GM10266 (cell line): Measurements from ENCODE around the gene FBXO30.

Experiments used
- DNase-seq: peaks from one replicate; pipeline ENCODE4 v3.0.0; 2012; ENCODE audit errors: extremely low spot score
- CTCF ChIP-seq: IDR thresholded peaks from 2 replicates; pipeline ENCODE4 v1.5.1; 2012; ENCODE audit warnings: mild to moderate bottlenecking, low read depth; ENCODE audit not compliant: control insufficient read depth, insufficient read depth; ENCODE audit errors: missing control alignments

The FBXO30 gene

GRCh38 chr6:145845557-145845956 is 31.0 kb upstream of the FBXO30 start:
- no peak for TF ChIP-seq CTCF
- DNase-seq: no peak

GRCh38 chr6:145844933-145845540 is 30.4 kb upstream of the FBXO30 start:
- DNase-seq: no peak

GRCh38 chr6:145842693-145843546 is 28.3 kb upstream of the FBXO30 start:
- DNase-seq: no peak
- no peak for TF ChIP-seq CTCF

More at GRCh38 chr6:145844933-145845540, 30.4 kb upstream of the FBXO30 start:
- TF ChIP-seq CTCF: no peak

GRCh38 chr6:145841668-145842067 is 27.1 kb upstream of the FBXO30 start:
- DNase-seq: no peak
- TF ChIP-seq CTCF: no peak

- DNase-seq: no peak
- no peak for TF ChIP-seq CTCF
These were observed 25.1 kb upstream of the FBXO30 start for GRCh38 chr6:145839653-145840052.

GRCh38 chr6:145838305-145838704 is 23.7 kb upstream of the FBXO30 start:
- TF ChIP-seq CTCF: no peak
- no peak for DNase-seq

GRCh38 chr6:145836772-145837171 is 22.2 kb upstream of the FBXO30 start:
- no peak for DNase-seq
- no peak for TF ChIP-seq CTCF
